Coronary artery (tissue), 2 donors: ENCODE measurements around the gene VAV2.

ENCODE experiments used
- DNase-seq: peaks from one replicate; pipeline ENCODE4 v3.0.0-alpha.2; 2017; ENCODE audit warnings: low spot score
- H3K27ac ChIP-seq, 2 donors: fragments of 200-600 bp; sonication (generic); one replicate each; pipeline ENCODE4 v1.5.1; 2016 to 2019
- H3K4me3 ChIP-seq: fragments of 200-600 bp; sonication (generic); 2 replicates; pipeline ENCODE4 v1.5.1; 2016; ENCODE audit warnings: mild to moderate bottlenecking, moderate library complexity
- TF ChIP-seq, protein P1 (sequence below): fragments of 200-600 bp; sonication (generic); IDR thresholded peaks from one replicate; pipeline ENCODE4 v1.5.1; 2019; ENCODE audit warnings: antibody characterized with exemption

The VAV2 gene

DNA sequence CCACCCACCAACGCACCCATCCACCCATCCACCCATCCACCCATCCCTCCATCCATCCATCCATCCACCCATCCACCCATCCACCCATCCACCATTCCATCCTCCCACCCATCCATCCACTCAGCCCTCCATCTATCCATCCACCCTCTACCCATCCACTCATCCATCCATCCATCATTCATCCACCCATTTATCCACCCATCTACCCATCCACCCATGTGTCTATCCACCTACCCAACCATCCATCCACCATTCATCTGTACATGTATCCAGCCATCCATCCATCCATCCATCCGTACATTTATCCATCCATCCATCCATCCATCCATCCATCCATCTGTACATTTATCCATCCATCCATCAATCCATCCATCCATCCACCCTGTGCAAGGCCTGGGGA lies 11.1 kb upstream of the VAV2 start:
- DNase-seq: no peak
- no peak overlapping the region for H3K4me3 ChIP-seq
- TF ChIP-seq, protein P1, sequence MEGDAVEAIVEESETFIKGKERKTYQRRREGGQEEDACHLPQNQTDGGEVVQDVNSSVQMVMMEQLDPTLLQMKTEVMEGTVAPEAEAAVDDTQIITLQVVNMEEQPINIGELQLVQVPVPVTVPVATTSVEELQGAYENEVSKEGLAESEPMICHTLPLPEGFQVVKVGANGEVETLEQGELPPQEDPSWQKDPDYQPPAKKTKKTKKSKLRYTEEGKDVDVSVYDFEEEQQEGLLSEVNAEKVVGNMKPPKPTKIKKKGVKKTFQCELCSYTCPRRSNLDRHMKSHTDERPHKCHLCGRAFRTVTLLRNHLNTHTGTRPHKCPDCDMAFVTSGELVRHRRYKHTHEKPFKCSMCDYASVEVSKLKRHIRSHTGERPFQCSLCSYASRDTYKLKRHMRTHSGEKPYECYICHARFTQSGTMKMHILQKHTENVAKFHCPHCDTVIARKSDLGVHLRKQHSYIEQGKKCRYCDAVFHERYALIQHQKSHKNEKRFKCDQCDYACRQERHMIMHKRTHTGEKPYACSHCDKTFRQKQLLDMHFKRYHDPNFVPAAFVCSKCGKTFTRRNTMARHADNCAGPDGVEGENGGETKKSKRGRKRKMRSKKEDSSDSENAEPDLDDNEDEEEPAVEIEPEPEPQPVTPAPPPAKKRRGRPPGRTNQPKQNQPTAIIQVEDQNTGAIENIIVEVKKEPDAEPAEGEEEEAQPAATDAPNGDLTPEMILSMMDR: no peak
- H3K27ac ChIP-seq: no peak overlapping the region

GRCh38 chr9:134002796-134003195 lies 10.7 kb upstream of the VAV2 start:
- Histone ChIP-seq H3K27ac (no peak overlapping the region), H3K4me3 (no peak overlapping the region)
- no peak for DNase-seq
- TF ChIP-seq, protein P1: no peak

- no peak for DNase-seq
- Histone ChIP-seq H3K4me3 (no peak overlapping the region), H3K27ac (no peak overlapping the region)
- TF ChIP-seq, protein P1: no peak
Observed at GRCh38 chr9:133999851-134000265, 7.7 kb upstream of the VAV2 start.

- no peak overlapping the region for H3K27ac ChIP-seq
- DNase-seq: no peak
- TF ChIP-seq, protein P1: no peak
- no peak overlapping the region for H3K4me3 ChIP-seq
Observed at GRCh38 chr9:133998915-133999595, 6.9 kb upstream of the VAV2 start.

DNA sequence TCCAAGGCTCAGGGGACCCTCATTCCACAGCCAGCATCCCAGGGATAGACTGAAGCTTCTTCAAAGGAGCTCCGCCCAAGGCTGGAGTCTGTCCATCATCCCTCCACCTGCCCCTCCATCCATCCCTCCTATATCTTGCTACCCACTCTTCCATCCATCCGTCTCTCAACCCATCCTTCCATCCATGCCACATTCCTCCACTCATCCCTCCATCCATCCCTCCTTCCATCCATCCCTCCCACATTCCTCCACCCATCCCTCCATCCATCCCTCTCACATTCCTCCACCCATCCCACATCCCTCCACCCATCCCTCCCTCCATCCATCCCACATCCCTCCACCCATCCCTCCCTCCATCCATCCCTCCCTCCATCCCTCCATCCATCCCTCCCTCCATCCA lies 5.5 kb upstream of the VAV2 start:
- TF ChIP-seq, protein P1: no peak
- Histone ChIP-seq H3K27ac (no peak overlapping the region), H3K4me3 (no peak overlapping the region)
- DNase-seq: no peak

DNA sequence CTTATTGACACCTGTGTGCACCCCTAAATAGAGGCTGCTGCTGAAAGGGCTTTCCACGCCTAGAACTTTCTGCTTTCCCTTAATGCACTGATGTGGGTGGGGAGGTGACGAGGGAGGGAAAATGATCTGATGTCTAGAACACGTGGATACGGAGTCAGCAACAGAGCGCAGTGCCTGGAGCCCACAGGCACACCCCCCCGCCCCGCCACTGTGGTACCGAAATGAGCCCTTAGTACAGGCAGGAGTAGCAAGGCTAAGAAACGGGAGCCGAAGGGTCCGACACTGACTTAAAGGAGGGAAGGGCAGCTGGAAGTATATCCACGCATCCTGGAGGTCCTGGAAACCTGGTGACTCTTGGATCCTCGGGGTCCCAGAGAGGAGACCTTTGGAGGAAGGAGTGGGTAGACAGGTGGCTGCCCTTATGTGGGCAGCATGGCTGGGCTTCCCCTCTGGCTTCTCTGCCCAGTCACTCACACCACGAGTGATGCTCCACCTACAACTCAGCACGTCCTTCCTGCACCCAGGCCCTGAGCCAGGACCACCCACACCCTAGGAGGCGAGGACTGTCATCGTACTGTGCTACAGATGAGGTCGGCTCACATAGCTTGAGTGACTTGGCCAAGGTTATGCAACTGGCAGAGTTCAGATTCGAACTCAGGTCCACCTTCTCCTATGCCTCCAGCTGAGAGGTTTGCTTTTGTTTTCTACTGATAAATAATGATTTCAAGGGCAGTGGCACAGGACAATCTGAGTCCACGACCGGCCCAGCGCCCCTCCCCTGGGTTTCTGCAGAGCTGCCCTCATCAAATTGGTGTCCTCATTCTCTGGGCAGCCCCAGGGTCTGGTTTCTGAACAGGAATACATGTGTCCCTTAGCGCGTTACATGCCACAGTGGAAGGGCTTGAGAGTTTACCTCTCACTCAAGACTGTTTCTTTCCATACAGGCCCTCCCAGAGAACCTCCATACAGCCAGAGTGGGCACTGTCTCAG lies 4.7 kb upstream of the VAV2 start:
- TF ChIP-seq, protein P1: no peak
- no peak for DNase-seq
- H3K4me3 ChIP-seq: no peak overlapping the region
- H3K27ac ChIP-seq: no peak overlapping the region
